HepG2 (cell line): ENCODE results near the gene KCNK7.

ENCODE experiments used
- CTCF ChIP-seq: sonication (generic); formaldehyde crosslinking; IDR thresholded peaks from 2 replicates; pipeline ENCODE4 v1.5.0; 2020; ENCODE audit warnings: mild to moderate bottlenecking, missing genetic modification reagents, moderate library complexity
- GABPB1 ChIP-seq: IDR thresholded peaks from 2 replicates; pipeline ENCODE4 v1.6.1; 2016; ENCODE audit warnings: mild to moderate bottlenecking, missing genetic modification reagents, moderate library complexity, missing compliant biosample characterization
- JUN ChIP-seq: sonication (generic); formaldehyde crosslinking; IDR thresholded peaks from 2 replicates; pipeline ENCODE4 v1.4.0; 2020; ENCODE audit warnings: mild to moderate bottlenecking, missing genetic modification reagents
- MEIS1 ChIP-seq: sonication (generic); formaldehyde crosslinking; IDR thresholded peaks from 2 replicates; pipeline ENCODE4 v1.9.0; 2021; ENCODE audit warnings: mild to moderate bottlenecking, missing genetic modification reagents, moderate library complexity, borderline replicate concordance
- PRDM15 ChIP-seq: sonication (generic); formaldehyde crosslinking; IDR thresholded peaks from 2 replicates; pipeline ENCODE4 v1.4.0; 2020; ENCODE audit warnings: missing genetic modification reagents
- TAF1 ChIP-seq: sonication (generic); formaldehyde crosslinking; IDR thresholded peaks from 2 replicates; pipeline ENCODE4 v1.4.0; 2020; ENCODE audit warnings: missing genetic modification reagents
- TCF7 ChIP-seq: sonication (generic); IDR thresholded peaks from 2 replicates; pipeline ENCODE4 v1.6.1; 2016; ENCODE audit warnings: antibody characterized with exemption, low read depth
- USF2 ChIP-seq, 2 experiments: sonication (generic) in 1 of 2; formaldehyde crosslinking in 1 of 2; IDR thresholded peaks; 2 replicates each; pipeline versions ENCODE4 v1.5.1 to v1.6.1; 2011 to 2020; ENCODE audit warnings: borderline replicate concordance in 1 of 2, low read depth in 1 of 2, low read length in 1 of 2, mild to moderate bottlenecking in 1 of 2, missing genetic modification reagents in 1 of 2, moderate library complexity in 1 of 2

- no peak for TF ChIP-seq JUN
- no peak for TF ChIP-seq MEIS1 (CRISPR knock-in tag)
- no peak for TF ChIP-seq USF2 (IDR thresholded peaks at IDR 0.05; ENCODE audit: low read depth, low read length)
- TF ChIP-seq USF2 (CRISPR knock-in tag; IDR thresholded peaks at IDR 0.05; ENCODE audit: borderline replicate concordance) = no peak
- TF ChIP-seq TCF7 = no peak
- no peak for TF ChIP-seq CTCF
- TF ChIP-seq GABPB1 (CRISPR knock-in tag) = no peak
- TF ChIP-seq TAF1 (CRISPR knock-in tag) = no peak
- no peak for TF ChIP-seq PRDM15 (CRISPR knock-in tag)
Measured at GRCh38 chr11:65621460-65621859, 25.9 kb upstream of the KCNK7 start.
